WTC11 (cell line): Measurements from ENCODE around the gene MESP1. TPM values are rescaled to one million over a fixed set of nuclear protein-coding genes. Genes with fewer than 3 reads are reported as not detected.

Experiments
- ATAC-seq: fragments of 200-7000 bp; cut with Tn5 transposase; 2 replicates; pipeline ENCODE4 v1.10.0; 2021; ENCODE audit warnings: mild to moderate bottlenecking, moderate library complexity
- CTCF ChIA-PET: fragments of 300-600 bp; sonication (Branson Sonifier 250); formaldehyde crosslinking; loops from one replicate; lab custom pipeline; 2021; ENCODE audit warnings: antibody characterized with exemption; lab: Charles Lee
- POLR2A ChIA-PET: fragments of 350-600 bp; sonication (Branson Sonifier 250); formaldehyde crosslinking; loops from one replicate; lab custom pipeline; 2021; ENCODE audit warnings: antibody characterized with exemption; lab: Charles Lee
- DNase-seq: peaks from one replicate; pipeline ENCODE4 v3.0.0; 2021; ENCODE audit warnings: low spot score
- H3K27ac Mint-ChIP-seq: 2 replicates; pipeline ENCODE4 v1.8.0; 2021; ENCODE audit warnings: mixed read lengths
- H3K27me3 Mint-ChIP-seq: 2 replicates; pipeline ENCODE4 v1.8.0; 2021; ENCODE audit warnings: low read depth, mild to moderate bottlenecking, moderate library complexity, mixed read lengths
- H3K36me3 Mint-ChIP-seq: 2 replicates; pipeline ENCODE4 v1.8.0; 2021; ENCODE audit warnings: mixed read lengths
- H3K4me1 Mint-ChIP-seq: 2 replicates; pipeline ENCODE4 v1.8.0; 2022; ENCODE audit warnings: mixed read lengths
- H3K4me3 Mint-ChIP-seq: 2 replicates; pipeline ENCODE4 v1.8.0; 2021; ENCODE audit warnings: mild to moderate bottlenecking, moderate library complexity, mixed read lengths
- H3K9me3 Mint-ChIP-seq: 2 replicates; pipeline ENCODE4 v1.8.0; 2021; ENCODE audit warnings: mixed read lengths
- ATF1 ChIP-seq: sonication (generic); formaldehyde crosslinking; IDR thresholded peaks from 2 replicates; pipeline ENCODE4 v1.8.1; 2023; ENCODE audit warnings: mild to moderate bottlenecking, moderate library complexity, missing genetic modification reagents
- CREB1 ChIP-seq: sonication (generic); formaldehyde crosslinking; IDR thresholded peaks from 2 replicates; pipeline ENCODE4 v1.8.0; 2023; ENCODE audit warnings: mild to moderate bottlenecking, missing genetic modification reagents
- ESRRA ChIP-seq: sonication (generic); formaldehyde crosslinking; IDR thresholded peaks from 2 replicates; pipeline ENCODE4 v1.8.1; 2022; ENCODE audit warnings: mild to moderate bottlenecking, missing genetic modification reagents, borderline replicate concordance
- IRF2 ChIP-seq: sonication (generic); formaldehyde crosslinking; IDR thresholded peaks from 2 replicates; pipeline ENCODE4 v1.8.0; 2022; ENCODE audit warnings: low read depth, missing genetic modification reagents, borderline replicate concordance
- MYBL2 ChIP-seq: sonication (generic); formaldehyde crosslinking; IDR thresholded peaks from 2 replicates; pipeline ENCODE4 v1.8.1; 2023; ENCODE audit warnings: mild to moderate bottlenecking, moderate library complexity, missing genetic modification reagents
- NFATC4 ChIP-seq: fragments of 250-450 bp; sonication (Bioruptor Pico); IDR thresholded peaks from 2 replicates; pipeline ENCODE4 v1.9.0; 2021; ENCODE audit warnings: mild to moderate bottlenecking
- SOX15 ChIP-seq: fragments of 250-450 bp; sonication (Bioruptor Pico); IDR thresholded peaks from 2 replicates; pipeline ENCODE4 v1.9.0; 2021; ENCODE audit warnings: mild to moderate bottlenecking
- SP1 ChIP-seq: sonication (generic); formaldehyde crosslinking; conservative IDR thresholded peaks from 2 replicates; pipeline ENCODE4 v1.8.1; 2022; ENCODE audit warnings: missing genetic modification reagents
- TEAD1 ChIP-seq: sonication (generic); formaldehyde crosslinking; IDR thresholded peaks from 2 replicates; pipeline ENCODE4 v1.8.0; 2022; ENCODE audit warnings: mild to moderate bottlenecking, missing genetic modification reagents
- ZNF121 ChIP-seq: sonication (generic); formaldehyde crosslinking; IDR thresholded peaks from 2 replicates; pipeline ENCODE4 v1.8.0; 2023; ENCODE audit warnings: missing genetic modification reagents
- ZNF219 ChIP-seq: sonication (generic); formaldehyde crosslinking; IDR thresholded peaks from 2 replicates; pipeline ENCODE4 v1.8.0; 2023; ENCODE audit warnings: missing genetic modification reagents, mild to moderate bottlenecking, borderline replicate concordance
- ZNF317 ChIP-seq: sonication (generic); formaldehyde crosslinking; IDR thresholded peaks from 2 replicates; pipeline ENCODE4 v1.8.1; 2023; ENCODE audit warnings: low read depth, mild to moderate bottlenecking, moderate library complexity, missing genetic modification reagents, borderline replicate concordance
- ZNF423 ChIP-seq: fragments of 250-450 bp; sonication (Bioruptor Pico); IDR thresholded peaks from 2 replicates; pipeline ENCODE4 v2.1.2; 2022; ENCODE audit warnings: mild to moderate bottlenecking, moderate library complexity
- ZNF671 ChIP-seq: fragments of 250-450 bp; sonication (Bioruptor Pico); IDR thresholded peaks from 2 replicates; pipeline ENCODE4 v1.8.0; 2021; ENCODE audit warnings: mild to moderate bottlenecking
- total RNA-seq: library from RNA; stranded (reverse); gene quantifications from 3 replicates; pipeline ENCODE4 v1.2.3, GENCODE V29; 2021
- TF ChIP-seq, protein P1 (sequence below): sonication (generic); formaldehyde crosslinking; IDR thresholded peaks from 2 replicates; pipeline ENCODE4 v1.8.1; 2022; ENCODE audit warnings: missing genetic modification reagents, borderline replicate concordance
- TF ChIP-seq, protein P2 (sequence below): sonication (generic); formaldehyde crosslinking; IDR thresholded peaks from 2 replicates; pipeline ENCODE4 v1.8.0; 2022; ENCODE audit warnings: missing genetic modification reagents
- TF ChIP-seq, protein P3 (sequence below): sonication (generic); formaldehyde crosslinking; conservative IDR thresholded peaks from 2 replicates; pipeline ENCODE4 v1.8.1; 2022; ENCODE audit warnings: mild to moderate bottlenecking, missing genetic modification reagents
- TF ChIP-seq, protein P4 (sequence below): sonication (generic); formaldehyde crosslinking; IDR thresholded peaks from 2 replicates; pipeline ENCODE4 v1.8.1; 2023; ENCODE audit warnings: mild to moderate bottlenecking, moderate library complexity, missing genetic modification reagents

Gene MESP1
- total RNA-seq, 1 experiment from 2014 or later, result 0.50 TPM

DNA sequence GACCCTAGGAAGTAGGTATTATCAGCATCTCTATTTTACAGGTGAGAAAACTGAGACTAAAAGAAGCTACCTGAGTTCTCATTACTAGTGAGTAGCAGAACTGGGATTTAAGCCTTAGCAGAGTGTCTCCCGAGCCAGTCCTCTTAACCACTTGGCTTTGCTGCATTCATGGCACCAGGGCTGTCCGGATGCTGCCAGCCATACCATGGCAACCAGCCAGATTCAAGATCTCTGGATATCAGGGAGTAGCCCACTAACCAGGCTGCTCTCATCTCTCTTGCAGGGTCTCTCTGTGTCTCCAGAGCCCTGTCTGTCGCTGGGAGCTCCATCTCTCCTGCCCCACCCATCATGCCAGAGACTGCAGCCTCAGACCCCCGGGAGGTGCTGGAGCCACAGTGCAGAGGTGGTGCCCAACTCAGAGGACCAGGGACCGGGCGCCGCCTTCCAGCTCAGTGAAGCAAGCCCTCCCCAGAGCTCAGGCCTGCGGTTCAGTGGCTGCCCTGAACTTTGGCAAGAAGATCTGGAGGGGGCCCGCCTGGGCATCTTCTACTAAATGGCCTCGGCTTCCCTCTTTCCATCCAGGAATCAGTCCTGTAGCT lies 26.8 kb upstream of the MESP1 start:
- TF ChIP-seq, protein P1, sequence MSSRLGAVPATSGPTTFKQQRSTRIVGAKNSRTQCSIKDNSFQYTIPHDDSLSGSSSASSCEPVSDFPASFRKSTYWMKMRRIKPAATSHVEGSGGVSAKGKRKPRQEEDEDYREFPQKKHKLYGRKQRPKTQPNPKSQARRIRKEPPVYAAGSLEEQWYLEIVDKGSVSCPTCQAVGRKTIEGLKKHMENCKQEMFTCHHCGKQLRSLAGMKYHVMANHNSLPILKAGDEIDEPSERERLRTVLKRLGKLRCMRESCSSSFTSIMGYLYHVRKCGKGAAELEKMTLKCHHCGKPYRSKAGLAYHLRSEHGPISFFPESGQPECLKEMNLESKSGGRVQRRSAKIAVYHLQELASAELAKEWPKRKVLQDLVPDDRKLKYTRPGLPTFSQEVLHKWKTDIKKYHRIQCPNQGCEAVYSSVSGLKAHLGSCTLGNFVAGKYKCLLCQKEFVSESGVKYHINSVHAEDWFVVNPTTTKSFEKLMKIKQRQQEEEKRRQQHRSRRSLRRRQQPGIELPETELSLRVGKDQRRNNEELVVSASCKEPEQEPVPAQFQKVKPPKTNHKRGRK (CRISPR knock-in tag), result no peak
- TF ChIP-seq, protein P2, sequence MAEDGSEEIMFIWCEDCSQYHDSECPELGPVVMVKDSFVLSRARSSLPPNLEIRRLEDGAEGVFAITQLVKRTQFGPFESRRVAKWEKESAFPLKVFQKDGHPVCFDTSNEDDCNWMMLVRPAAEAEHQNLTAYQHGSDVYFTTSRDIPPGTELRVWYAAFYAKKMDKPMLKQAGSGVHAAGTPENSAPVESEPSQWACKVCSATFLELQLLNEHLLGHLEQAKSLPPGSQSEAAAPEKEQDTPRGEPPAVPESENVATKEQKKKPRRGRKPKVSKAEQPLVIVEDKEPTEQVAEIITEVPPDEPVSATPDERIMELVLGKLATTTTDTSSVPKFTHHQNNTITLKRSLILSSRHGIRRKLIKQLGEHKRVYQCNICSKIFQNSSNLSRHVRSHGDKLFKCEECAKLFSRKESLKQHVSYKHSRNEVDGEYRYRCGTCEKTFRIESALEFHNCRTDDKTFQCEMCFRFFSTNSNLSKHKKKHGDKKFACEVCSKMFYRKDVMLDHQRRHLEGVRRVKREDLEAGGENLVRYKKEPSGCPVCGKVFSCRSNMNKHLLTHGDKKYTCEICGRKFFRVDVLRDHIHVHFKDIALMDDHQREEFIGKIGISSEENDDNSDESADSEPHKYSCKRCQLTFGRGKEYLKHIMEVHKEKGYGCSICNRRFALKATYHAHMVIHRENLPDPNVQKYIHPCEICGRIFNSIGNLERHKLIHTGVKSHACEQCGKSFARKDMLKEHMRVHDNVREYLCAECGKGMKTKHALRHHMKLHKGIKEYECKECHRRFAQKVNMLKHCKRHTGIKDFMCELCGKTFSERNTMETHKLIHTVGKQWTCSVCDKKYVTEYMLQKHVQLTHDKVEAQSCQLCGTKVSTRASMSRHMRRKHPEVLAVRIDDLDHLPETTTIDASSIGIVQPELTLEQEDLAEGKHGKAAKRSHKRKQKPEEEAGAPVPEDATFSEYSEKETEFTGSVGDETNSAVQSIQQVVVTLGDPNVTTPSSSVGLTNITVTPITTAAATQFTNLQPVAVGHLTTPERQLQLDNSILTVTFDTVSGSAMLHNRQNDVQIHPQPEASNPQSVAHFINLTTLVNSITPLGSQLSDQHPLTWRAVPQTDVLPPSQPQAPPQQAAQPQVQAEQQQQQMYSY, result no peak
- no peak for TF ChIP-seq CREB1
- TF ChIP-seq ZNF671 (CRISPR knock-in tag), result no peak
- TF ChIP-seq ZNF423, result no peak
- H3K9me3 Mint-ChIP-seq, result no peaks in the 10 kb centered on the region
- H3K27me3 Mint-ChIP-seq, result peaks cover 42% of the 10 kb centered on the region
- H3K36me3 Mint-ChIP-seq, result no peaks in the 10 kb centered on the region
- no peak for ATAC-seq
- no peak overlapping the region for H3K27ac Mint-ChIP-seq
- ChIA-PET CTCF (interaction anchor here (0.6 to 2.5 kb wide), 6 partner anchors 16 to 194 kb away, joined by 3 to 17 read pairs (median 8); no protein-coding TSS in a partner anchor), POLR2A (no interaction called here)
- no peak overlapping the region for H3K4me3 Mint-ChIP-seq
- DNase-seq, result no peak
- peaks cover 10% of the 10 kb centered on the region for H3K4me1 Mint-ChIP-seq

DNA sequence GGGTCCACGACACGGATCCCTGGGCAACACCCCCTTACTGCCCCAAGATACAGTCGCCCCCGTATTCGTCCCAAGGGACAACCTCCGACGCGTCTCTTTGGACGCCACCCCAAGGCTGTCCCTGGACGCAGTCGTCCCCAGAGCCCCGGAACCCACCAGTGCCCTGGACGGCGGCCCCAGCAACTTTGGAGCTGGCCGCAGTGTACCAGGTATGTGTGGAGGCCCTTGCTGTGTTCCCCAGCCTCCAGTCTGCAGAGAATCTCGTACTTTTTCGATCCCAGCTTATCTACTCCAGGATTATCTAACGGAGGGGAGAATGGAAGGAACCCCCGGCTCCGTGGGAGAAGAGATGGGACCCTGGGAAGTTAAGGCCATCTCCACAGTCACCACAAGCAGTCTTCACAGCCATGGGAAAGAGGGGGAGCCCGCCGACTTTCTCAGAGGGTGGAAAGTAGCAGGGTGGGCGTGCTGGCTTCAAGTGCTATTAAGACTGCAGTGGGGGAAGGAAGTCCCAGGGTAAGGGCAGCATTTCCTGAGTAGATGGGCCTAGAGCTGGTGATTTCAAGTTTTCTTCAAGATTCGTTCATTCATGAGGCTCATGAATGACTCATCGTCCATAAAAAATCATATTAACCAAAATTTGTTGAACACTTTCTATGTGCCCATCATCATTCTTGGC lies 26.2 kb upstream of the MESP1 start:
- no peak for TF ChIP-seq MYBL2
- no peak for TF ChIP-seq SP1 (CRISPR knock-in tag)
- TF ChIP-seq, protein P3, sequence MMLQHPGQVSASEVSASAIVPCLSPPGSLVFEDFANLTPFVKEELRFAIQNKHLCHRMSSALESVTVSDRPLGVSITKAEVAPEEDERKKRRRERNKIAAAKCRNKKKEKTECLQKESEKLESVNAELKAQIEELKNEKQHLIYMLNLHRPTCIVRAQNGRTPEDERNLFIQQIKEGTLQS (CRISPR knock-in tag), result no peak
- TF ChIP-seq ZNF423, result no peak
- TF ChIP-seq SOX15 (CRISPR knock-in tag), result no peak
- no peak for TF ChIP-seq ESRRA (CRISPR knock-in tag)
- TF ChIP-seq ZNF219, result no peak
- TF ChIP-seq TEAD1, result no peak
- no peak for TF ChIP-seq ATF1 (CRISPR knock-in tag)
- no peak for TF ChIP-seq ZNF317
- TF ChIP-seq, protein P4, sequence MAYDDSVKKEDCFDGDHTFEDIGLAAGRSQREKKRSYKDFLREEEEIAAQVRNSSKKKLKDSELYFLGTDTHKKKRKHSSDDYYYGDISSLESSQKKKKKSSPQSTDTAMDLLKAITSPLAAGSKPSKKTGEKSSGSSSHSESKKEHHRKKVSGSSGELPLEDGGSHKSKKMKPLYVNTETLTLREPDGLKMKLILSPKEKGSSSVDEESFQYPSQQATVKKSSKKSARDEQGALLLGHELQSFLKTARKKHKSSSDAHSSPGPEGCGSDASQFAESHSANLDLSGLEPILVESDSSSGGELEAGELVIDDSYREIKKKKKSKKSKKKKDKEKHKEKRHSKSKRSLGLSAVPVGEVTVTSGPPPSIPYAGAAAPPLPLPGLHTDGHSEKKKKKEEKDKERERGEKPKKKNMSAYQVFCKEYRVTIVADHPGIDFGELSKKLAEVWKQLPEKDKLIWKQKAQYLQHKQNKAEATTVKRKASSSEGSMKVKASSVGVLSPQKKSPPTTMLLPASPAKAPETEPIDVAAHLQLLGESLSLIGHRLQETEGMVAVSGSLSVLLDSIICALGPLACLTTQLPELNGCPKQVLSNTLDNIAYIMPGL, result no peak
- no peak for TF ChIP-seq ZNF121 (CRISPR knock-in tag)
- TF ChIP-seq NFATC4 (CRISPR knock-in tag), result no peak
- TF ChIP-seq IRF2 (CRISPR knock-in tag), result no peak
- Mint-ChIP-seq H3K4me1 (peaks cover 5% of the 10 kb centered on the region), H3K27me3 (peaks cover 42% of the 10 kb centered on the region), H3K9me3 (no peaks in the 10 kb centered on the region), H3K36me3 (no peaks in the 10 kb centered on the region), H3K4me3 (peak overlapping the region; percentile 60), H3K27ac (no peak overlapping the region)
- peak; percentile 4; the same call in 1 of the 2 replicates for ATAC-seq
- ChIA-PET POLR2A (interaction anchor here (0.6 kb wide), 1 partner anchor 10 kb away, joined by 3 read pairs; no protein-coding TSS in a partner anchor), CTCF (interaction anchor here (0.6 to 2.5 kb wide), 8 partner anchors 16 to 194 kb away, joined by 3 to 17 read pairs (median 3); no protein-coding TSS in a partner anchor)
- no peak for DNase-seq
